Measurements from ENCODE around the gene BOK.
"Not testable (repeated sequence)": the region's sequence is repeated elsewhere in the genome, so short reads cannot be mapped to it uniquely, and the experiment has no call there.

BOK gene

DNA sequence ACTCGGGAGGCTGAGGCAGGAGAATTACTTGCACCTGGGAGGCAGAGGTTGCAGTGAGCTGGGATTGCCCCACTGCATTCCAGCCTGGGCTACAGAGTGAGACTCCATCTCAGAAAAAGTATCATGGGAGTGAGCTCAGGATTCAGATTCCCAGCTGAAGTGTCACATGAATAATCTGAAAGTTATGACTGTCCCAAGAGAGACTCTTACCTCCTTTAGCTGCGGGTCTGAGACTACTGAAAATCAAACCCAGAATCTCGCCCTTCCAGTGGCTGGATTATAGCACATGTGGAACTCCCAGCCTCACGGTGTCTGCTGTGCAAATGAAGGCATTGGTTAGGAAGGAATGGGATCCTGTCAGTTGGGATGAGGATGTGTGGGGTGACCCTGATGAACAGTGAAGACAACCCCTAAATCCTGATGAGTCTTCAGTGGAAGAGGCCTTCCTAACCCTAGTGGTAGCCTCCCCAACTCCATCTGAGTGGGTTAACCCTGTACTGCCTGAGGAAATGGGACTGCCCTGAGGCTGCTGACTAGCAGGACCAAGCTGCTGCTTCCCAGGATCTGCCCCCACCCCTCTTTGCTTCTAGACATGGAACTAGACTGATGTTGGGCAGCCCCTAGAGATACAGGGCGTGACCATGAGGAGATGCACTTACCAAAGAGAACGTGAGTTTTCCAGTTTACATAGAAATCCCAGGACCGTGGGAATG, 16.5 kb downstream of the BOK start:
- DNase-seq, result no peak

DNA sequence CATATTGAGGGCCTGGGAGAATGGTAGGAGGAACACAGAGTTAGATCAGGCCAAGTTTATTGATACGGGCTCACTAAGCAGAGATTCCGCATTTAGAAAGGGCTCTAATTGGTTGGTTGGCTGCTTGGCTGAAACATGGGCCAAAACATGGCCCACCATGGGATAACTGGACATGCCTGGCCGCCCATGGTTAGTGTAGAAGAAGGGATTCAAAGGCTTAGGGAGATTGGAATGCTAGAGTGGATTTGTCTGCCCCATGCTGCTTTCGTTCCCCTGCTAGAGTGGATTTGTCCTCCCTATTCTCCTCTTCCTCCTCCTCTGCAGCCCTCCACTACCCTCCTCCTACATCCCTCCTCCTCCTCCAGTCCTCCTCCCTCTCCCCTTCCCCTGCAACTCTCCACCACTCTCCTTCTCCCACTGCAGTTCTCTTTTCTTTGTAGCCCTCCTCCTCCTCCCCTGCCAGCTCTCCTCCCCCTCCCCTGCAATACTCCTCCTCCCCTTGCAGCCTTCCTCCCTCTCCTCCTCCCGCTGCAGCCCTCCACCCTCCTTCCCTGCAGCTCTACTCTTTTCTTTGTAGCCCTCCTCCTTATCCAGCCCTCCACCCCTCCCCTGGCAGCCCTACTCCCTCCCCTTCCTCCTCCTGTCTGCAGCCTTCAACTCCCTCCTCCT, 17.2 kb downstream of the BOK start:
- DNase-seq, result no peak

DNA sequence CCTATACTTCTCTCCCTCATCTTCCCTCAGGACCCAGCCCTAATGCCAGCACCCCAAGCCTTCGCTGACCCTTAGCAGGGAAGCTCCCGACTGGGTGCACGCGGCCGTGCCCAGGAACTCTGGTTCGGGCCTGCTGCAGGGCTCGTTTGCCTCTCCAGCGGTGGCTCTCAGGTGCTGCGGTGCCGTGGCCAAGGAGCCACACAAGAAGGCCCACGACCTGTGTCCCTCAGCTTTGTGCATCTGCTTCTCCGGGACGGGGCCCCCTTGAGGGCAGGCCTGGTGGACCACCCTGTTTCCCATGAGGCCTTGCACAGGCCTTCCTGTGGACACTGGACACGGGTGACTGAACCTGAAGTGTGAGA, 17.7 kb downstream of the BOK start:
- no peak for DNase-seq

DNA sequence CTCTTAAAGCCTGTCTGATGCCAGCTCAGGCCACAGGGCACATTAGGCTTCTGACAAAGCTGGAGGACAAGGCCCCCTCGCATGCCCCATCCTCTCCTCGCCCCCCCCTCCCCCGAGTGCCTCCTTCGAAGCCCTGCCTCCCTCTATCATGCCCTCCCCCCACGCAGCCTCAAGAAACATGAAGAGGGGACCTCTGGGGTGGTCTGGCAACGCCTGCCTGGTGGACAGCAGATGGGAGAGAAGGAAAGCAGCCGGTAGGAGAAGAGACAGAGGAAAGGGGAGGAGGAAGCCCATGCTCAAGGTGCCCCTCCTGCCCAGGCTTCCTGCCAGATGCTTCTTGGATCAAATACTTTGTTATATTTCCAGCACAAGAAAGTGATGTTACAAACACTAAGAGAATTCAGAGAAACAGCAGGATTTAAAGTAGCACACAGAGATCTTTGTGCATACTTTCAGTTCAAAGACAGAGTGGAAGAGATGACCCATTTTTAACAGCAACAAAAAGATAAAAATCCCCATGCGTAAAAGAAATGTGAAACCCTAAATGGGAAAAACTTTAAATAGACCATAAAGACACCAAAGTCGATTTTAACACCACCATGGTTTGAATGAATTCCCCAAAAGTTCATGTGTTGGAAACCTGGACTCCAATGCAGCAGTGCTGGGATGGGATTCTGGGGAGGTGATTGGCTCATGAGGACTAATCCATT, 19.0 kb downstream of the BOK start:
- DNase-seq, result no peak

DNA sequence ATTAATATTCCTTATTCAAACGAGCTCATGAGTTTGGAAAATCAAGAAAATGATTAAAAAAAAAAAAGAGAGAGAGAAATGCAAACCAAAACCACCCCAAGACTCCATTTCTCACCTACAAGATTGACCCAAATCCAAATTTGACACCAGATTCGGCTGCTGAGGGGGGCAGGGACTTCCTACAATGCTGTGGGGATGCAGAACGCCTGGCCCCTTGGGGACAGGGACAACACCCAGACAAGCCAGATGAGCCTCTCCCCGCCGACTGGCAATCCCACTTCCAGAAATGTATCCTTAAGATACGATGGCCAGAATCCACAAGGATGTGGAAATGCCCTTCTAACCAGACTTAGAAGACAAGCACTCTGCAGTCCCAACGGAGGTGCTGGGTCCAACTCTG, 20.7 kb downstream of the BOK start:
- DNase-seq, result no peak

DNA sequence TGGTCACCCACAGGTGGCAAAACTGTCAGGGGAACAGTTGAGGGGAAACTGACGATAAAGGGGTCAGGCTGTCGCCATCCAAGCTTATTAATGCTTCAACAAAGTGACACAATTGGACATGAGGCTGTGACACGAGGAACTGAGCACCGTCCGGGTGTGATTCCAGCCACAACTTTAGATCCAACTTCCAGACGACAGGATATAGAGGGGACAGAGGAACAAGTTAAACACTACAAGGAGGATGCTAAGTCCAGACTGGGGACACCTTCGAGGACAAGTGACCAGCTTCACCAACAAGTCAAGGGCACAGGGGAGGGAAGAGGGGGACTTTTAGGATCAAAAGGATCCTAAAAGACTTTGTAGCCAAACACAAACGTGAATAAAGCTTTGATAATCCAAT, 23.8 kb downstream of the BOK start:
- no peak for DNase-seq

DNA sequence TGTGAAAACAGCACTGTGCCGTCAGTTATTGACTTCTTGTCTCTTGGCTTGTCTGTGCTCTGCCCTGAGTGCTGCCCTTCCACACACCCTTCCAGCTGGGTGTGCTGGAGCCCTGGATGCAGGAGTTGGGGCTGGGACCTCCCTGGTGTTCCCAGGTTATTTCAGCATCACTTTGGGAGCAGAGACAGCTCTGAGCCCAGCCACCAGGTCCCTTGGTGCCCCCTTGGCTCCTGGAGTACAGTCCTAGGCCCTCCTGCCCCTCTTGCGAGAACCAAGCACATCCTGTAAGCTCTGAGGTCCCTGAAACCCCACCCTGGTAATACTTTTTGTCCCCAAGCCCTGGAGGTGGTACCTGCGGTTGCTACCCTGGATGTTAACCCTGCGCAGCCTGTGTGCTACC, 24.3 kb downstream of the BOK start:
- DNase-seq, result no peak

DNA sequence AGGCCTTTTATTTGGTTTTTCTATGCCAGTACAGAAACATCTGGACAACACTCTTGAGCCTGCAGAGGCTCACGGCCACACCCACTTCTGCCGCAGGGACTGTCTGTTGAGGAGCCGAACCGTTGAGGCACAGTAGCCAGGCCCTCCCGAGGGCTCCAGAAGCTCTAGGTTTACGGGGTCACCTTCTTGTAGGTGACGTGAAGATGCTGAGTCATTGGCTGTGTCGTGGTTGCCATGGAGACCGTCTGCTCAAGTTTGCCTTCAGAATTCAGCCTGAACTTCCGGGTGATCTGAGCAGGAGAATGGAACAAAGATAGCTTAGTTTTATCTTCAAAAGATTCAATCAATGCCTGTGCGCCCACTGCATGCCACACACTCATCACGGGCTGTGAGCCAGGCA, 25.9 kb downstream of the BOK start:
- no peak for DNase-seq

DNA sequence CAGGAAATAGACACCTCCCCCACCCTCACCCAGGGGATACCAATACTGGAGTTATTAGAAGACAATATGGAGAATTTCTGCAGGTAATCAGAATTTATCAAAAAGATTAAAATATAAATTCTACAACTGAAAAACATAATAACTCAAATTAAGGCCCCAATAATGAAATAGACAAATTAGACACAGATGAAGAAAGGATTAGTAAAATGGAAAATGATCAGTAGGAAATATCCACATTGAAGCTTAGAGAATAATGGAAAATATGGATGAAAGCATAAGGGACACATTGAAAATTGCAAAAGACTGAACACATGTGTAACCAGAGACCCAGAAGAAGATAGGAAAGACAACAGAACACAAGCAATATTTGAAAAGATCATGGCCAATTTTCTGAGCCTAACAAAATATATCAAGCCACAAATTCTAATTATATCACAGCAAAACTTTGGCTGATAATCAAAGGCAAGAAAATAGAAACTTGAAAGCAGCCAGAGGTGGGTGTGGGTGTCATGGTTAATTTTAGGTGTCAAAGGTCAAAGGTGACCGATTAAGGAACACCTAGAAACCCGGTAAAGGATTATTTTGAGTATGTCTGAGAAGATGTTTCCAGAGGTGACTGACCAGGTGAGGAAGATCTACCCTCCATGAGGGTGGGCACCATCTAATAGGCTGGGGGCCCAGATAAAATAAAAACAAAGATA, 28.2 kb downstream of the BOK start:
- DNase-seq, result no peak

DNA sequence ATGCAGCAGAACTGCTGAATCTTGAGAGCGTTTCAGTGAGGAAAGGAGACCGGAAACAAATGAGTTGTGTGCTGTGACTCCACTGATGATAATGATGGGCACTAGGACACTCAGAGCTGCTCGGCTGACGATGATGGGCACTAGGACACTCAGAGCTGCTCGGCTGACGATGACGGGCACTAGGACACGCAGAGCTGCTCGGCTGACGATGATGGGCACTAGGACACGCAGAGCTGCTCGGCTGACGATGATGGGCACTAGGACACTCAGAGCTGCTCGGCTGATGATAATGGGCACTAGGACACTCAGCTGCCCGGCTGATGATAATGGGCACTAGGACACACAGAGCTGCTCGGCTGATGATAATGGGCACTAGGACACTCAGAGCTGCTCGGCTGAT, 31.3 kb downstream of the BOK start:
- DNase-seq, result not testable (repeated sequence)

DNA sequence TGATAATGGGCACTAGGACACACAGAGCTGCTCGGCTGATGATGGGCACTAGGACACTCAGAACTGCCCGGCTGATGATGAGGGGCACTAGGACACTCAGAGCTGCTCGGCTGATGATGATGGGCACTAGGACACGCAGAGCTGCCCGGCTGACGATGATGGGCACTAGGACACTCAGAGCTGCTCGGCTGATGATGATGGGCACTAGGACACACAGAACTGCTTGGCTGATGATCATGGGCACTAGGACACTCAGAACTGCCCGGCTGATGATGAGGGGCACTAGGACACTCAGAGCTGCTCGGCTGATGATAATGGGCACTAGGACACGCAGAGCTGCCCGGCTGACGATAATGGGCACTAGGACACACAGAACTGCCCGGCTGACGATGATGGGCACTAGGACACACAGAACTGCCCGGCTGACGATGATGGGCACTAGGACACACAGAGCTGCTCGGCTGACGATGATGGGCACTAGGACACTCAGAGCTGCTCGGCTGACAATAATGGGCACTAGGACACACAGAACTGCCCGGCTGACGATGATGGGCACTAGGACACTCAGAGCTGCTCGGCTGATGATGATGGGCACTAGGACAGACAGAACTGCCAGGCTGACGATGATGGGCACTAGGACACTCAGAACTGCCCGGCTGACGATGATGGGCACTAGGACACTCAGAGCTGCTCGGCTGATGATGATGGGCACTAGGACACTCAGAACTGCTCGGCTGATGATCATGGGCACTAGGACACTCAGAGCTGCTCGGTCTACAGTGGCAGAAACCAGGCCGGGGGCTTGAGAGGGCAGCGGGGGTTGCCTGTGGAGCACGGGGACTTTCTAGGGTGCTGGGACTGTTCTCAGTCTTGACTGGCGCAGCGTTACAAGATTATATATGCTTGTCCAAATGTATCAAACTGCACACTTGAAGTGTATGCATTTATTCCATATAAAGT, 32.2 kb downstream of the BOK start:
- DNase-seq, result not testable (repeated sequence)

DNA sequence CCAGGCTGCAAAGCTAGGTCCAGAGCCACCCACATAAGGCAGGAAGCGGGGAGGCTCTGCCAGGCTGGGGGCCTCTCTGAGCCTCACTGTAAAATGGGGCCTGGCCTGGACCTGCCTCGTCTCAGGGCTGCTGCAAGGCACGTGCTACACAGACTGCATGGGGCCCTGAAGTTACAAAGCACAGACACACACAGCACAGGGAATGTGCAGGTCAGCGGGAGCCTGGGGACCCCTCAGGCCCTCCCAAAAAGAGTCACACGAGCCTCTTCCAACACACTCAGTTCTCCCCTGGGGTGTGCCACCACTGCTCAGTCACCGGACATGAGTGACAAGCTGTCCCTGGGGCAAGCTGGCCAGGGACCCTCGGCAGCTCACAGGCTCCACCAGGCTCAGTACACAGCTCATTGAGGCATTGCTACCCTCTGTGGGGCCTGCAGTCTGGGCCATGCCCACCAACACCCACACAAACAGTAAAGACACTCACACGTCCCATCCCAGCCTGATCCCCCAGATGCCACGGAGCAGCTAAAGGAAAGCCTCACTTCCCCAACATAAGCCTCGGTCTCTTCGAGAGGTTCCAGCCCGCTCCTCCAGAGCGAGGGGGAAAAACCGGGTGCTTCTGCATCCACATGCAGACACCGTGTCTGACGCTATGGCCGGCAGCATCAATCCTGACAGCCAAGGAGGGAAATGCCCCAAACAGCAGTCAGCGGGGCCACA, 33.7 kb downstream of the BOK start:
- DNase-seq, result no peak

DNA sequence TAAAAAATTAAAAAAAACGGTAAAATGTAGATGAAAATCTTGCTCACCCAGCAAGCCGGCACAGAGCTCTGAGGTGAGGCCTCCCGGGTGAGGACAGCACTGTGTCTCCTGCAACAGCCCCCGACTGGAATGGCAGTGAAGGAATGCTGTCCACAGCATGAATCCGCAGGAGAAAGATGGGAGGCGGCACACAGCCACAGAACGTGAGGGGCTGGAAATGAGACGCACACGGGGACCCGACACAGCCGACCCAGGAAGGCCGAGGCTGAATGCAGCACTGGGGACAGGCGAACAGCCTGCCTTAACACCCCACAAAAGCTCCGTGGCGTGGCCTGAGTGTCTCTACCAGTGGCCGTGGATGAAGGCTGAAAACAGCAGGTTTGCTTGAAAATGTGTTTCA, 34.7 kb downstream of the BOK start:
- no peak for DNase-seq

DNA sequence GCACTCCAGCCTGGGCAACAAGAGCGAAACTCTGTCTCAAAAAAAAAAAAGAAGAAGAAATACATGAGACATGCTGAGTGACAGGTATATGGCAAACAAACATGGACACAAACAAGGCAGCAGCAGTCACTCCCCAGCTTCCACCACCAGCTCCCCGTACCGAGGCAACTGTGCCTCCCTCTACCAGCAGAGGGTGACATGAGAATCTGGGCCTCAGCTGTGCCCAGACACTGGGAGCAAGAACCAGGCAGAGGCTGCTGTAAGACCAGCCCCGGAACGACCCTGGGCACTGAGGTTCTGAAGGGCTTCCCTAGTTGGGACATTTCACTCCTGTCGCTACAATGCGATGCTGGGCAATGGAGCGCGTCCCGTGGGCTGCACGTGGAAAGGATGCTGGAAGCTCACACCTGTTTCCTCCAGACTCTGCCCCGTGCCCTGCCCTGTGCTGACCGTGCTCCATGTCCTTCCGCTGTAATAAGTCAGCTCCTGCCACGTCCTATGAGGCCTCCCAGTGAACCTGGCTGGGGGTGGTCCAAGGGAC, 37.1 kb downstream of the BOK start:
- peak; percentile 14 to 28 for DNase-seq

DNA sequence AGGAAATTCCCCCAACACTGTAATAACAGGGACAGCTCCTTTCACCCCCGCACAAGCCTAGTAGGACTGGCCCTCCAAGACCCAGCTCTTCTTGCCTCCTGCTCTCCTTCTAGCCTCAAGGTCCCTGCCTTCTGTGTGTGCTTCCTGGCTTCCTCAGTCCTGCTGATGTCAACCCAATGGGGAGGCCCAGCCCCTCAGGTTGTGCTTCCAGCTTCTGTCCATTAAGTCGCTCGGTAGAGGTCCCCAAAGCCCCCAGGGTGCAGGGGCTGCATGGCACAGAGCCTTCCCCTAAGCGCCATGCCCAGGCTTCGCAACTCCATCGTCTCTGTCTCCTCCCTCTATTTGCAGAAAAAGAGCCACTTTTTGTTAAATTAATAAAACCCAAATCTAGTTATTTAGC, 39.0 kb downstream of the BOK start:
- DNase-seq, result no peak

DNA sequence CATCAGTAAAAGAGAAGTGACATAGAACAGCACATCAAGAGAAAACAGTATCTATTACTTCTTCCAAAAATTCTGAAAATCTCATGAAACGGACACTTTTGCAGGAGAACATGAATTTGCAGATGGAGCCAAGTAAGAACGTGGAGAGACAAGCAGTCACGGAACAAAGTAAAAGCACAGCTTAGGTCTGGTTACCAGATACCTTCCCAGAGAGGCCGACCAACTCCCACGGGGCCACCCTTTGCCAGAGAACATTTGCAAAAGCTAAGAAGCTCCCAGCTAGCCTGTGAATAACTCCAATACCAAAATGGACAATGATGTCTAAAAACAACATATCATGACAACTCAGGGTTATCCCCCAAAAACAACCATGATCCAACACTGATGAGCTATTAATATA, 39.5 kb downstream of the BOK start:
- no peak for DNase-seq

DNA sequence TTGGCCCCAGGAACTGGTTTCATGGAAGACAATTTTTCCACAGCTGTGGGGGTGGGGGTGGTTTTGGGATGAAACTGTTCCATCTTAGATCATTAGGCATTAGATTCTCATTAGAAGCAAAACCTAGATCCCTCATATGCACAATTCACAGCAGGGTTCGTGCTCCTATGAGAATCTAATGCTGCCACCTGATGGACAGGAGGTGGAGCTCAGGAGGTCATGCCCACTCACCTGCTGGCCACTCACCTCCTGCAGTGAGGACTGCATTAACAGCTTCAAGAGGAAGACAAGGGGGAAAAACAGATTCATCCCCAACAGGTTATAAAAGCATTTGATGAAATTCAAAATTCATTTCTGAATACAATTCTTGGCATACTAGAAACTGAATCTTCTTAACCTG, 39.9 kb downstream of the BOK start:
- DNase-seq, result no peak

DNA sequence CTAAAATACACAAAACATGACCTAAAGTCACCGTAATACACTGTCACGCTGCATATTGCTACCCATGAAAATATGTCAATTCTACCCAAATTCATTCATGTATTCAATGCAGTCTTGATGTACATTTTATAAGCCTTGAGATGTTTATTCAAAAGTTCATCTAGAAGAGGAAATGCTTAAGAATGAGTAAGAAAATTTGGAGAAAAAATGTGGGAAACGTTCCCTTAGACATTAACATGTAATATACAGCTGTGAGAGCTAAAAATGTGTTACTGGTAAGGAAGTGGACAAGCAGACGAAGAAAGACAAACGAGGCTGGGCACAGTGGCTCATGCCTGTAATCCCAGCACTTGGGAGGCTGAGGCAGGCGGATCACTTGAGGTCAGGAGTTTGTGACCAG, 41.1 kb downstream of the BOK start:
- no peak for DNase-seq

DNA sequence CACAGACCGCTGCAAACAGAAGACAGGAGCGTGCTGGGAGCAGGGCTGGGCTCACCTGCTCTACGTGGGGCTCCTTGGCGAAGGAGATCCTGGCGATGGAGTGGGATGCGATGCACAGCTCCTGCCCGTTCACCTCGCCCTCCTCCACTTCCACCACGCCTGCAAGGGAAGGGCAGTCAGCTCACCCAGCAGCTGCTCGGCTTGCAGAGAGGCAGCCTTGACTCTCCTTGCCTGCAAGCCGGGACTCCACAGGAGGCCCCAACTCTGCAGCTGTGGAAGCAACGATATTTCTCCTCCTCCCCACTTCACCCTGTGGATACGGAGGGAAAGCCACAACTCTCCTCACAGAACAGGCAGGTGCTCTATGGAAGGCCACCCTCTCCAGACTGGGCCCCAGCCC, 43.3 kb downstream of the BOK start:
- no peak for DNase-seq

DNA sequence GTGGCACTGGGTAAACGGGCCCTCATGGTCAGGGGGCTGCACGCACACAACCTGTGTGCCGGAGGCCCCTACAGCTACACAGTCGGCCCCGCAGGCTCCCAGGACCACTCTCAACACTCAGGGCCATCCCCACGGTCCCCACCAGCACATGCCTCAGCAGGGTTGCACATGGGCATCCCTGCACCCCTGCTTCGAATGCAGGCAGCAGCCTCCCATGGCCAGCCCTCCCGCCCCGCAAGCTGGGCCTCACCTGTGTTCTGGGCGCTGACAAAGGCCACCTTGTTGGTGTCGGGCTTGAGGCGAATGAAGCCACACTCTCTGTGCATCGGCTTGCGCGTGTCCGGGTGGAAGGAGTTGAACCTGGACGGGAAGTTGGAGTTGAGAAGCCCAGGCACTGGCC, 44.2 kb downstream of the BOK start:
- no peak for DNase-seq

DNA sequence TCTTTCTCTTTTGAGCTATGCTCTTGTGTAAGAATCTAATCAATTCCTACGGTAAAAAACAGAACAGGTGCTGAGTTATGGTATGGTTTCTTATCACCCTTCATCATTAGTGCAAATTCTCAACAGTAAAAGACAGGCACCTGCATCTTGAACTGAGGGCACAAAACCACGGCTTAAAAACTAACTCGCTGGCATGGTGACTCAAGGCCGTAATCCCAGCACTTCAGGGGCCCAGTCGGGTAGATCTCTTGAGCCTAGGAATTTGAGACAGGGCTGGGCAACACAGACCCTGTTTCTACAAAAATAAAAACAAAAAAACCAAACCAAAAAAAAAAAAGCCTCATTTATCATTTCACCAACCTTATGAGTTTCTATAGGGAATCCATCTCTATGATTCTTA, 45.1 kb downstream of the BOK start:
- DNase-seq, result no peak

DNA sequence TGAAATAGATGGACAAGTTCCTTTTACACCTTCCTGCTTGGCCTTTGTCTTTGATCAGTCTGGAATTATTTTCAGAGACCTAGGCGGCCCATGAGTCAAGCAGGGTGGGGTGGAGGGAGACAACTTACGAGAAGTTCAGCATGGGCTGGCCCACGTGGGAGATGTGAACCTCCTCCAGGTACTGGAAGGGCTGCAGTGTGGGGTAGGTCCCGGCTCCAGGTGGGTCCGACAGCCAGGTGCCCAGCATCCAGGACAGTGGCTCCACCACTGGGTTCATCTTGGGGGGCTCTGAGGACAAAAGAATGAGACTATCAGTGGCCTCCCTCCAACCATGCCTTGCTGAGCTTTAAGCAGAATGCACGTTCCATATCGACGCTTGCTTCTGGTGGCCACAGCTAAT, 47.6 kb downstream of the BOK start:
- no peak for DNase-seq
